Measurements from ENCODE around the gene GALK2. TPM values are rescaled to one million over a fixed set of nuclear protein-coding genes. Genes with fewer than 3 reads are reported as not detected.

The GALK2 gene
- total RNA-seq, 1 experiment from 2014 or later: 43.5 TPM

- DNase-seq (ENCODE audit: unreplicated experiment): no peak
- Mint-ChIP-seq H3K4me1 (ENCODE audit: insufficient read depth, unreplicated experiment) (peaks cover 6% of the 10 kb centered on the region), H3K36me3 (ENCODE audit: insufficient read depth, unreplicated experiment) (no peaks in the 10 kb centered on the region), H3K27ac (ENCODE audit: low read depth, unreplicated experiment) (no peak overlapping the region), H3K4me3 (ENCODE audit: unreplicated experiment) (no peak overlapping the region), H3K27me3 (ENCODE audit: insufficient read depth, unreplicated experiment) (no peaks in the 10 kb centered on the region), H3K9me3 (ENCODE audit: unreplicated experiment) (no peaks in the 10 kb centered on the region)
- ChIA-PET POLR2A (no interaction called here), CTCF (interaction anchor here (1.1 kb wide), 1 partner anchor 42 kb away, joined by 3 read pairs; no protein-coding TSS in a partner anchor)
- intact Hi-C loops (cut with micrococcal nuclease): no loop called here
- TF ChIP-seq CTCF (IDR thresholded peaks at IDR 0.05; ENCODE audit: unreplicated experiment): no peak
- no TSS peak for BruUV-seq (replicated peaks)
Measured at GRCh38 chr15:49380912-49381311, 210.9 kb downstream of the GALK2 start.

Small RNAs within 50 kb of the gene (microRNA-seq; reads per million reads assigned to microRNA genes)
- not detected for gene MIR4716

Other genes starting within 250 kb of the GALK2 start
- gene SHC4, start 206.3 kb upstream of the GALK2 start, total RNA-seq (2022): 0.26 and 0.49 TPM in 2 replicates
- 19.6 and 32.3 TPM in 2 replicates for gene SECISBP2L, start 123.8 kb upstream of the GALK2 start, total RNA-seq (2022)
- 123 and 132 TPM in 2 replicates for gene COPS2, start 14.6 kb upstream of the GALK2 start, total RNA-seq (2022)